Dermis blood vessel endothelial cell (primary cell): Measurements from ENCODE around the gene DTWD2. TPM values are rescaled to one million over a fixed set of nuclear protein-coding genes. Genes with fewer than 3 reads are reported as not detected.
A peak's percentile ranks its signal among the peaks of the same experiment; 100 is the strongest.
"Not testable (repeated sequence)": the region's sequence is repeated elsewhere in the genome, so short reads cannot be mapped to it uniquely, and the experiment has no call there.

Experiments
- DNase-seq: peaks from one replicate; pipeline ENCODE4 v3.0.0; 2010
- total RNA-seq: library from RNA; depleted of rRNA; stranded (reverse); fragments of >200 nt; gene quantifications from 2 replicates; pipeline ENCODE4 v1.2.3, GENCODE V29; 2014

DTWD2 gene
- total RNA-seq, 1 donor from 2014 or later, result 3.2 TPM

- no peak for DNase-seq
Observed at GRCh38 chr5:118994595-118994994, 6.2 kb upstream of the DTWD2 start.

- not testable (repeated sequence) for DNase-seq
Observed at GRCh38 chr5:118993118-118993517, 4.8 kb upstream of the DTWD2 start.

GRCh38 chr5:118992055-118992454, 3.7 kb upstream of the DTWD2 start:
- DNase-seq, result not testable (repeated sequence)

- no peak for DNase-seq
Observed at GRCh38 chr5:118990582-118990981, 2.2 kb upstream of the DTWD2 start.

- DNase-seq, result no peak
Observed at GRCh38 chr5:118989816-118990215, 1.5 kb upstream of the DTWD2 start.

GRCh38 chr5:118988866-118989180, 476 bp upstream of the DTWD2 start:
- no peak for DNase-seq

- no peak for DNase-seq
Observed at GRCh38 chr5:118984602-118985001, 3.7 kb downstream of the DTWD2 start.

- no peak for DNase-seq
Observed at GRCh38 chr5:118981783-118982182, 6.6 kb downstream of the DTWD2 start.

GRCh38 chr5:118980438-118980837, 7.9 kb downstream of the DTWD2 start:
- DNase-seq, result no peak

- no peak for DNase-seq
Observed at GRCh38 chr5:118980017-118980416, 8.3 kb downstream of the DTWD2 start.

- DNase-seq, result not testable (repeated sequence)
Observed at GRCh38 chr5:118973779-118974445, 14.4 kb downstream of the DTWD2 start.

GRCh38 chr5:118968925-118969375, 19.4 kb downstream of the DTWD2 start:
- DNase-seq, result no peak

- no peak for DNase-seq
Observed at GRCh38 chr5:118968406-118968911, 19.9 kb downstream of the DTWD2 start.

GRCh38 chr5:118967059-118967508, 21.3 kb downstream of the DTWD2 start:
- no peak for DNase-seq

- no peak for DNase-seq
Observed at GRCh38 chr5:118965890-118966289, 22.5 kb downstream of the DTWD2 start.

GRCh38 chr5:118964970-118965369, 23.4 kb downstream of the DTWD2 start:
- DNase-seq, result not testable (repeated sequence)

GRCh38 chr5:118964388-118964787, 24.0 kb downstream of the DTWD2 start:
- not testable (repeated sequence) for DNase-seq

- no peak for DNase-seq
Observed at GRCh38 chr5:118963169-118963568, 25.2 kb downstream of the DTWD2 start.

- DNase-seq, result no peak
Observed at GRCh38 chr5:118960557-118960956, 27.8 kb downstream of the DTWD2 start.

- DNase-seq, result peak; percentile 27
Observed at GRCh38 chr5:118956727-118957126, 31.6 kb downstream of the DTWD2 start.

GRCh38 chr5:118953652-118954005, 34.7 kb downstream of the DTWD2 start:
- DNase-seq, result no peak

GRCh38 chr5:118952992-118953651, 35.2 kb downstream of the DTWD2 start:
- DNase-seq, result no peak

GRCh38 chr5:118952306-118952705, 36.0 kb downstream of the DTWD2 start:
- not testable (repeated sequence) for DNase-seq

GRCh38 chr5:118950354-118950753, 38.0 kb downstream of the DTWD2 start:
- not testable (repeated sequence) for DNase-seq
